NCI-H1092 (cell line): ENCODE measurements around the gene COG5.
"Not testable (repeated sequence)": the region's sequence is repeated elsewhere in the genome, so short reads cannot be mapped to it uniquely, and the experiment has no call there.

Experiments
- DNase-seq: peaks from one replicate; lab custom pipeline; 2025; lab: John Stamatoyannopoulos, UW

The COG5 gene

DNA sequence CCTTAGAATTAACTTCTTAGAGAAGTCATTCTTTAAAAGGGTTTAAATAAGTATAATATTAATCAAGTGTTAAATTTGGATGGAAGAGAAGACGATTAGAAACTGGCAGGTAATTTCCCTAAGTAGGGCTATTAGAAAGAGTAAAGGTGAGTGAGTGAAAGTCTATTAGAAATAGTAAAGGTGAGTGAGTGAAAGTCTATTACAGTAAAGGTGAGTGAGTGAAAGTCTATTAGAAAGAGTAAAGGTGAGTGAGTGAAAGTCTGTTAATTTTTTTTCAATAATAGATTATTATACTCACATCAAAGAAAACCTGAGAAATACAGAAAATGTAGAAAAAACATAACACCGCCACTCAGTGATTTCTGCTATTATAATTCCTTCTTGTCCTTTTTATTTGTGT lies 405.7 kb downstream of the COG5 start:
- no peak for DNase-seq

DNA sequence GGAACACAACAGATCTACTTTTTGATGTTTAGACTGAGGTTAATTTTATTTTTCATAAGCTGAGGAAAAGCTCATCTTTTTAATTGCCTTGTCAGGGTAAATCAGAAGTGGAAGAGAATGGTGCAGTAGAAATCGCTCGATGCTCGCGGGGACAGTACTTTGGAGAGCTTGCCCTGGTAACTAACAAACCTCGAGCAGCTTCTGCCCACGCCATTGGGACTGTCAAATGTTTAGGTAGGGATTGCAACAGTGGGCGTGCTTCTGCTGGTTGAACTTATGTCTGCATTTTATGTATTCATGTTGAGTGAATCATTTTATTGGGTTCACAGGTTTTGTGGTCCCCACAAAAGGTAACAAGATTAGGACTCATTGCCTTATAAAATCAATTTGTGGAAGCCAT lies 406.6 kb downstream of the COG5 start:
- DNase-seq = no peak

DNA sequence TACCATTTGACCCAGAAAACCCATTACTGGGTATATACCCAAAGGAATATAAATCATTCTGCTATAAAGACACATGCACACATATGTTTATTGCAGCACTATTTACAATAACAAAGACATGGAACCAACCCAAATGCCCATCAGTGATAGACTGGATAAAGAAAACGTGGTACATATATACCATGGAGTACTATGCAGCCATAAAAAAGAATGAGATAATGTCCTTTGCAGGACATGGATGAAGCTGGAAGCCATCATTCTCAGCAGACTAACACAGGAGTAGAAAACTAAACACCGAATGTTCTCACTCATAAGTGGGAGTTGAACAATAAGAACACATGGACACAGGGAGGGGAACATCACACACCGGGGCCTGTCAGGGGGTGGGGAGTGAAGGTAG lies 408.0 kb downstream of the COG5 start:
- DNase-seq = not testable (repeated sequence)

DNA sequence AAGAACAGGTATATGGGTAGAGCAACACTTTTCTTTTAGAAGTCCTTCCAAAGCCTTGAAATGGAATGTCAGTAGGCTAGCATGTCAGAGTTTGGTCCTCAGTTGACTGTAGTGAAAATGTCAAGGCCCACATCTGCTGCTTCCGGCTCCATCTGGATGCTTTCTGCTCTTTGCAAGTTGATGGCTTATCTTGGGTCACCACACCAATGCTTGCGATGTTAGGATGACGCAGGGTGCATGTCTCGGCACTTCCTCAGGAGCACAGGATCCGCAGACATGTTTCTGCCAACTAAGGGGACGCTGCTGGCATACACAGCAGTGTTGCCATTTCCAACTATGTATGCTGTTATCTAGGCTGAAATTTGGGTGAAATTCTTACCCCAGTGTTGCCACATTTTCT lies 408.9 kb downstream of the COG5 start:
- DNase-seq = no peak

DNA sequence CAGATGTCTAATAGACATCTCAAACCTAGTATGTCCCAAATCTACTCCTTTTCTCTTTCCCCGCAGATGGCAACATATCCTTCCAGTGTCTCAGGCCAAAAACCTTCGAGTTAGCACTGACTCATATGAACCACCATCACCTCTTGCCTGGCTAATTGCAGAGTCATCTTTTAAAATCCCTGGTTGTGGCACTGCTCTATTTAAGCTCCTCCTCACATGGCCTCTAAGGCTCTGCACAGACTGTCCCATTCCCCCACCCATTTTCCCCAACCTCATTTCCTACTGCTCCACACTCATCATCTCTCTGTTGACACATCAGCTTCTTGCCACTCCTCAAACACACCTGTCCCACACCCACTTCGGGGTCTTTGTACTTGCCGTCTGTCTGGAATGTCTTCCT lies 411.7 kb downstream of the COG5 start:
- no peak for DNase-seq
